ENCODE measurements around the gene ARSA. TPM values are rescaled to one million over a fixed set of nuclear protein-coding genes. Genes with fewer than 3 reads are reported as not detected.

The ARSA gene
- total RNA-seq, 1 experiment from 2014 or later, result 10.3 TPM

GRCh38 chr22:50676661-50677492, 48.9 kb upstream of the ARSA start:
- H3K9me3 ChIP-seq (ENCODE audit: control insufficient read depth, low read depth, low read length), result no peaks in the 10 kb centered on the region
- no peaks in the 10 kb centered on the region for H4K20me1 ChIP-seq (ENCODE audit: control insufficient read depth, insufficient read depth, insufficient read length)
- H3K4me2 ChIP-seq (ENCODE audit: insufficient read depth, insufficient read length, low read length), result no peak overlapping the region
- WGBS (ENCODE audit: extremely low coverage, insufficient read length, low lambda C conversion rate), result no CpG with 5 or more reads among the region's 10 CpGs
- DNase-seq, result no peak
- peaks cover 6% of the 10 kb centered on the region; the same call in 1 of the 2 replicates for H3K27me3 ChIP-seq (ENCODE audit: insufficient read depth, low read length)
- no peak overlapping the region for H2AFZ ChIP-seq (ENCODE audit: low read length)
- H3K14ac ChIP-seq (ENCODE audit: insufficient read depth, low read length), result no peak overlapping the region
- Mint-ChIP-seq H3K27me3 (ENCODE audit: low read depth) (peaks cover 39% of the 10 kb centered on the region), H3K4me3 (no peak overlapping the region), H3K4me1 (peaks cover 16 to 22% of the 10 kb centered on the region in 2 experiments), H3K9me3 (peaks cover 5 to 7% of the 10 kb centered on the region in 2 experiments; a peak in 3 of 5 replicates), H3K27ac (no peak overlapping the region), H3K36me3 (ENCODE audit: insufficient read depth in 1 of 3, low read depth in 3 of 3) (peaks cover 8 to 18% (median 15%) of the 10 kb centered on the region in 3 experiments)
- H3K79me2 ChIP-seq (ENCODE audit: insufficient read depth, low read length), result no peaks in the 10 kb centered on the region
- no peak for TF ChIP-seq CTCF (conservative IDR thresholded peaks at IDR 0.05)
- H3K79me1 ChIP-seq (ENCODE audit: insufficient read depth, low read depth, low read length, poor library complexity, severe bottlenecking), result no peaks in the 10 kb centered on the region
- no peak overlapping the region for H4K8ac ChIP-seq (replicated peaks; ENCODE audit: insufficient read length, low read depth, low read length)
- H3K4ac ChIP-seq (ENCODE audit: low read depth, low read length), result no peak overlapping the region
- no peak overlapping the region for H2BK5ac ChIP-seq (ENCODE audit: insufficient read length, low read length)
- H3K23me2 ChIP-seq (ENCODE audit: insufficient read length, low read depth, low read length, poor library complexity, severe bottlenecking), result peaks cover 8% of the 10 kb centered on the region
- H3K56ac ChIP-seq (ENCODE audit: insufficient read length, low read depth, low read length), result no peak overlapping the region
- H3T11ph ChIP-seq (ENCODE audit: low read length), result no peak overlapping the region
- H3K27ac ChIP-seq (ENCODE audit: insufficient read length, low read depth, low read length), result no peak overlapping the region
- no peak overlapping the region for H2BK15ac ChIP-seq (ENCODE audit: low read depth, low read length)
- no peak overlapping the region for H3K23ac ChIP-seq (ENCODE audit: insufficient read length, low read depth, low read length)
- no peak overlapping the region for H2BK12ac ChIP-seq (ENCODE audit: insufficient read length, low read depth, low read length)
- H4K91ac ChIP-seq (ENCODE audit: insufficient read length, low read depth, low read length), result no peak overlapping the region
- H4K5ac ChIP-seq (ENCODE audit: insufficient read length, low read depth, low read length), result no peak overlapping the region
- H2AK5ac ChIP-seq (ENCODE audit: insufficient read length, low read length), result no peak overlapping the region
- H3K4me1 ChIP-seq (ENCODE audit: insufficient read depth, low read length), result no peaks in the 10 kb centered on the region; the same call in 1 of the 2 replicates
- H2BK120ac ChIP-seq (ENCODE audit: low read depth, low read length, poor library complexity, severe bottlenecking), result no peak overlapping the region
- no peak overlapping the region for H2BK20ac ChIP-seq (ENCODE audit: low read depth, low read length, poor library complexity, severe bottlenecking)
- no peak overlapping the region for H3K18ac ChIP-seq (ENCODE audit: insufficient read length, low read depth, low read length)
- no peak overlapping the region for H3K9ac ChIP-seq (ENCODE audit: extremely low read depth, insufficient read length, low read length)

Measured in H9 (cell line).